B cell (primary cell): ENCODE measurements around the gene NTRK2. TPM values are rescaled to one million over a fixed set of nuclear protein-coding genes. Genes with fewer than 3 reads are reported as not detected.

Experiments
- ATAC-seq: fragments of 200-7000 bp; cut with Tn5 transposase; one replicate; pipeline ENCODE4 v1.10.0; 2021; ENCODE audit warnings: low read depth, mild to moderate bottlenecking, moderate number of reproducible peaks, moderate library complexity
- CTCF ChIA-PET: fragments of 350-600 bp; sonication (Branson Sonifier 250); formaldehyde crosslinking; loops from one replicate; lab custom pipeline; 2021; ENCODE audit warnings: antibody characterized with exemption, inconsistent platforms; lab: Charles Lee
- POLR2A ChIA-PET: fragments of 350-600 bp; sonication (Branson Sonifier 250); formaldehyde crosslinking; loops from one replicate; lab custom pipeline; 2021; ENCODE audit warnings: antibody characterized with exemption; lab: Charles Lee
- DNase-seq: peaks from one replicate; pipeline ENCODE4 v3.0.0; 2013
- H2AFZ ChIP-seq: 2 replicates; pipeline ENCODE4 v1.6.1; 2012; ENCODE audit warnings: mild to moderate bottlenecking, low read depth, low read length; ENCODE audit not compliant: insufficient read depth, poor library complexity, severe bottlenecking
- H3K27ac ChIP-seq, 2 donors: 1 replicate in 1 of 2; 2 replicates in 1 of 2; pipeline ENCODE4 v1.5.1; 2012 to 2013; ENCODE audit warnings: low read length in 2 of 2, mild to moderate bottlenecking in 2 of 2, moderate library complexity in 1 of 2
- H3K27me3 ChIP-seq, 4 experiments: fragments of 200-600 bp in 1 of 4; sonication (generic) in 1 of 4; replicated peaks in 1 of 4; 1 replicate in 2 of 4; 2 replicates in 2 of 4; pipeline versions ENCODE4 v1.6.1 to v1.7.0; 2013 to 2016; ENCODE audit warnings: low read length in 3 of 4, mild to moderate bottlenecking in 2 of 4, mixed read lengths in 1 of 4, moderate library complexity in 1 of 4; ENCODE audit not compliant: insufficient read depth in 4 of 4, control insufficient read depth in 3 of 4; ENCODE audit errors: control extremely low read depth in 1 of 4
- H3K36me3 ChIP-seq, 2 experiments: replicated peaks in 1 of 2; 1 replicate in 1 of 2; 2 replicates in 1 of 2; pipeline versions ENCODE4 v1.6.1 to v1.7.1; 2013; ENCODE audit warnings: low read length in 1 of 2; ENCODE audit not compliant: insufficient read depth in 2 of 2, control insufficient read depth in 1 of 2; ENCODE audit errors: control extremely low read depth in 1 of 2, extremely low read depth in 1 of 2
- H3K4me1 ChIP-seq, 2 donors: fragments of 200-600 bp in 1 of 2; sonication (generic) in 1 of 2; 1 replicate in 1 of 2; 2 replicates in 1 of 2; pipeline versions ENCODE4 v1.5.1 to v1.6.1; 2013 to 2017; ENCODE audit warnings: low read length in 2 of 2; ENCODE audit not compliant: control insufficient read depth in 2 of 2, insufficient read depth in 2 of 2
- H3K4me2 ChIP-seq: replicated peaks from 2 replicates; pipeline ENCODE3; 2012; ENCODE audit warnings: mild to moderate bottlenecking, low read depth, low read length; ENCODE audit not compliant: poor library complexity, severe bottlenecking
- H3K4me3 ChIP-seq, 5 experiments: fragments of 200-600 bp in 1 of 5; sonication (generic) in 1 of 5; 1 replicate in 3 of 5; 2 replicates in 2 of 5; pipeline versions ENCODE4 v1.5.1 to v1.7.0; 2011 to 2016; ENCODE audit warnings: low read length in 4 of 5, mild to moderate bottlenecking in 4 of 5, low read depth in 2 of 5, control low read depth in 1 of 5, moderate library complexity in 1 of 5; ENCODE audit not compliant: insufficient read depth in 1 of 5; ENCODE audit errors: control extremely low read depth in 1 of 5, extremely low read depth in 1 of 5
- H3K79me2 ChIP-seq: fragments of 200-600 bp; sonication (generic); one replicate; pipeline ENCODE4 v1.6.0; 2016; ENCODE audit warnings: low read length; ENCODE audit not compliant: control insufficient read depth, insufficient read depth
- H3K9ac ChIP-seq: fragments of 200-600 bp; sonication (generic); 2 replicates; pipeline ENCODE4 v1.6.1; 2017; ENCODE audit warnings: mild to moderate bottlenecking, low read length, moderate library complexity
- H3K9me3 ChIP-seq, 3 donors: one replicate each; pipeline versions ENCODE4 v1.6.1 to v1.7.1; 2013; ENCODE audit warnings: low read length in 2 of 3; ENCODE audit not compliant: control insufficient read depth in 2 of 3, insufficient read depth in 1 of 3; ENCODE audit errors: control extremely low read depth in 1 of 3
- H4K20me1 ChIP-seq: 2 replicates; pipeline ENCODE4 v1.6.0; 2012; ENCODE audit warnings: mild to moderate bottlenecking, low read length; ENCODE audit not compliant: insufficient read depth, control insufficient read depth, poor library complexity, severe bottlenecking
- H3K27ac Mint-ChIP-seq: one replicate; pipeline ENCODE4 v1.8.0; 2021; ENCODE audit warnings: mixed read lengths
- H3K27me3 Mint-ChIP-seq: one replicate; pipeline ENCODE4 v1.8.0; 2021; ENCODE audit warnings: mixed read lengths
- H3K4me1 Mint-ChIP-seq: one replicate; pipeline ENCODE4 v1.8.0; 2021; ENCODE audit warnings: mixed read lengths
- H3K4me3 Mint-ChIP-seq: one replicate; pipeline ENCODE4 v1.8.0; 2021; ENCODE audit warnings: mixed read lengths
- H3K9me3 Mint-ChIP-seq: one replicate; pipeline ENCODE4 v1.8.0; 2022; ENCODE audit warnings: mixed read lengths; ENCODE audit not compliant: insufficient read depth
- EZH2 ChIP-seq: IDR thresholded peaks from 2 replicates; pipeline ENCODE4 v1.6.1; 2012; ENCODE audit warnings: borderline replicate concordance, low read depth, mild to moderate bottlenecking, moderate library complexity, low read length; ENCODE audit not compliant: insufficient read depth, poor library complexity, severe bottlenecking
- WGBS: methylation state at CpG from one replicate; pipeline ENCODE4 v1.1.5; 2013; ENCODE audit warnings: missing lambda C conversion rate; ENCODE audit not compliant: insufficient coverage; 5-methylcytosine and 5-hydroxymethylcytosine counted together
- intact Hi-C: fragments of 100-400 bp; cut with micrococcal nuclease; formaldehyde crosslinking; loops from one replicate; pipeline ENCODE4 v1.10.0; 2022
- polyA plus RNA-seq: library from polyadenylated mRNA; depleted of rRNA; stranded (reverse); fragments of >200 nt; gene quantifications from 2 replicates; pipeline ENCODE4 v1.2.3, GENCODE V29; 2012
- total RNA-seq, 2 donors: library from RNA; stranded (reverse); fragments of 120-200 nt in 1 of 2; gene quantifications; 1 replicate in 1 of 2; 2 replicates in 1 of 2; pipeline versions ENCODE4 v1.2.3 to v1.2.4, GENCODE V29; 2013 to 2022
- TF ChIP-seq, protein P1 (sequence below): fragments of 200-600 bp; IDR thresholded peaks from one replicate; pipeline ENCODE4 v1.8.0; 2022; ENCODE audit warnings: antibody characterized with exemption, mild to moderate bottlenecking

Gene NTRK2
- total and polyA plus RNA-seq, 2 donors (not counting 1 experiment from before 2014, with no cell fraction given): 0.03 to 0.10 TPM

DNA sequence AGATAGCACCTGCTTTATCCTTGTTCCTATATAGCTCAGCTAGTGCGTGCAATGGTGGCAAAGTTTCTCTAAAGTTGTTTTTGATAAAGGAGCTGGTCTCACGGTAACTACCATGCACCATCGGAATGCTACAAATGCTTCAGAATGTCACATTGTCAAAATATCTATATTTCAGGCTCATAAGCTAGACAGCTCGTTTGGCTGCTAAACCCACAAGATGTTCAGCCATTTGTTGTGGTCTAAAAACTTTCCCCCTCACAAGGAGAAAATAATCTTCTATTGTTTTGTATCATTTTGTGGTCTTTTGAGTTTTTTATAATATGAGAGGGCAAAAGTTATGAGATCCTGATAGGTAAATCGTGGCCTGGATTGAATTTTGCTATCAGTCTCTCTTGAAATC lies 137.9 kb downstream of the NTRK2 start:
- CTCF ChIA-PET: no interaction called here
- 100% methylated on average over 1 of the region's 5 CpGs for WGBS
- Mint-ChIP-seq H3K27me3 (peaks cover 4% of the 10 kb centered on the region), H3K9me3 (no peaks in the 10 kb centered on the region), H3K4me1 (no peaks in the 10 kb centered on the region), H3K27ac (no peak overlapping the region), H3K4me3 (no peak overlapping the region)
- no peaks in the 10 kb centered on the region for H3K9me3 ChIP-seq
- H3K27me3 ChIP-seq: no peaks in the 10 kb centered on the region
- no peaks in the 10 kb centered on the region for H3K4me1 ChIP-seq
- no peaks in the 10 kb centered on the region for H3K36me3 ChIP-seq
- POLR2A ChIA-PET: no interaction called here
- H3K79me2 ChIP-seq: no peaks in the 10 kb centered on the region
- no peak overlapping the region for H3K27ac ChIP-seq
- no peak overlapping the region for H3K4me2 ChIP-seq
- H4K20me1 ChIP-seq: no peaks in the 10 kb centered on the region
- DNase-seq (no peak), ATAC-seq (no peak)
- intact Hi-C loops: no loop called here
- no peak overlapping the region for H3K9ac ChIP-seq
- TF ChIP-seq EZH2: no peak
- TF ChIP-seq, protein P1, sequence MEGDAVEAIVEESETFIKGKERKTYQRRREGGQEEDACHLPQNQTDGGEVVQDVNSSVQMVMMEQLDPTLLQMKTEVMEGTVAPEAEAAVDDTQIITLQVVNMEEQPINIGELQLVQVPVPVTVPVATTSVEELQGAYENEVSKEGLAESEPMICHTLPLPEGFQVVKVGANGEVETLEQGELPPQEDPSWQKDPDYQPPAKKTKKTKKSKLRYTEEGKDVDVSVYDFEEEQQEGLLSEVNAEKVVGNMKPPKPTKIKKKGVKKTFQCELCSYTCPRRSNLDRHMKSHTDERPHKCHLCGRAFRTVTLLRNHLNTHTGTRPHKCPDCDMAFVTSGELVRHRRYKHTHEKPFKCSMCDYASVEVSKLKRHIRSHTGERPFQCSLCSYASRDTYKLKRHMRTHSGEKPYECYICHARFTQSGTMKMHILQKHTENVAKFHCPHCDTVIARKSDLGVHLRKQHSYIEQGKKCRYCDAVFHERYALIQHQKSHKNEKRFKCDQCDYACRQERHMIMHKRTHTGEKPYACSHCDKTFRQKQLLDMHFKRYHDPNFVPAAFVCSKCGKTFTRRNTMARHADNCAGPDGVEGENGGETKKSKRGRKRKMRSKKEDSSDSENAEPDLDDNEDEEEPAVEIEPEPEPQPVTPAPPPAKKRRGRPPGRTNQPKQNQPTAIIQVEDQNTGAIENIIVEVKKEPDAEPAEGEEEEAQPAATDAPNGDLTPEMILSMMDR: no peak
- no peak overlapping the region for H3K4me3 ChIP-seq
- H2AFZ ChIP-seq: no peak overlapping the region

DNA sequence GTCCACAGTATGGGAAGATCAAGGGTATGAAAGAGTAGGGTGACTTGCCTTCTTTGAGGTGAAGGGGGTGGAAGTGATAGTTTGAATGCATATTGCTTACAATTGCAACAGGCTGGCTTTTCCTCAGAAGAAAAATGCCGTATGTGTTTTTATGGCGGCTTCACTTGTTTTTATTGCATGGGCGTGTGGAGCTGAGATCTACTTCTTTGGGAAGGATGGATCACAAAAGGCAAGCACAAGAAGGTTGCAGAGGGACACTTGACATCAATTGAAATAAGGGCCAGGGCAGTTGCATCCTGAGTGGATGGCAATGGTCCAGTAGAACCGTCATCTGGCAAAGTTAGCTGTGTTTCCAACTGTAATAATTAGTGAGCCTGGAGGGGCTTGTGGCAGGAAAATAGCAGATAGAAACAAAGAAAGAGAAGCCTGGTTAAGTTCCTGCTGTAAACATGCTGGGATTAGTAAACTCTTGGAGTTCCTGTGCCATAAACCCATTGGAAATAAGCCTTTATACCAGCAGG lies 138.4 kb downstream of the NTRK2 start:
- Histone ChIP-seq H3K9ac (no peak overlapping the region), H3K4me2 (no peak overlapping the region), H3K27ac (no peak overlapping the region), H3K79me2 (no peaks in the 10 kb centered on the region), H3K27me3 (no peaks in the 10 kb centered on the region), H3K4me3 (no peak overlapping the region), H2AFZ (no peak overlapping the region), H3K36me3 (no peaks in the 10 kb centered on the region), H3K4me1 (no peaks in the 10 kb centered on the region), H4K20me1 (no peaks in the 10 kb centered on the region), H3K9me3 (no peaks in the 10 kb centered on the region)
- WGBS: 92% methylated on average over 4 of the region's 4 CpGs
- no peak for ATAC-seq
- Mint-ChIP-seq H3K4me1 (no peaks in the 10 kb centered on the region), H3K27ac (no peak overlapping the region), H3K9me3 (no peaks in the 10 kb centered on the region), H3K27me3 (peaks cover 4% of the 10 kb centered on the region), H3K4me3 (no peak overlapping the region)
- CTCF ChIA-PET: no interaction called here
- intact Hi-C loops: no loop called here
- no peak for DNase-seq
- no peak for TF ChIP-seq EZH2
- TF ChIP-seq, protein P1: no peak
- POLR2A ChIA-PET: no interaction called here
